ENCODE measurements around the gene MS4A6A.
"Not testable (repeated sequence)": the region's sequence is repeated elsewhere in the genome, so short reads cannot be mapped to it uniquely, and the experiment has no call there.

Gene MS4A6A

DNA sequence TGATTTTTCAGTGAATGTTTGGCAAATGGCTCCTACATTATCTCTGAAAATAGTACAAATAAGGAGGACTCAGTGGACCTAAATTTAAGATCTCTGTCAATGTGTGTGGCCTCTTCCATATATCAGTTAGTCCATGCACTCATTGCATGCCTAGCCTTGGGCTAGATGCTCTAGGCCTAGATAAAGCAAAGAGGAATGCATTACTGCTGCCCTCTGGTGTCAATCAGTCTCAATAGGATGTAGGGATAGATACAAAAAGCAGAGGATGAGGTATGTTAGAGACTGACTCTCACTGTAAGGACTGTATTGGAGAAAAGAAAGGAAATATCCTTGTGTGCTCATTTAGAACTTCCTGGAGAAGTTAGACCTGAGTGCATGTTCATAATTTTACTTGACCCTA, 52.4 kb downstream of the MS4A6A start:
- DNase-seq (ENCODE audit: low read depth in 2 of 3, low spot score in 2 of 3) = no peak

DNA sequence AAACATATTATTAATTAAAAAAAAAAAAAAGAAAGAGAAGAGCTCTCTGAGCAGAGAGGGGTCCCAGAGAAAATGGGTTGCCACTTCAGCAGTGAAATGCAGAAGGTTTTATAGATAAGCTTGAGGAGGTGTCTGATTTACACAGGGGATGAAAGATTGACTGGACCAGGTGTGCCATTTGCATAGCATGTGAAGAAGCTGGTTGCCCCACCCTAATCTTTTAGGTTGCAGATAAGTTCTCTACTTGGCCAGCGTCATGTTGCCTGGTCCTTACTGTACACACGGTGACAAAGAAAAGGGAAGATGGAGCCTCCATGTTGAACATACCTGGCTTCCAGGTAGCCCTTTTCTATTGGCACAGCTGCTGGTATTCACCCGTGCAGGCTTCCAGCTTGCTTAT, 53.0 kb downstream of the MS4A6A start:
- no peak for DNase-seq (ENCODE audit: low read depth in 2 of 3, low spot score in 2 of 3)

DNA sequence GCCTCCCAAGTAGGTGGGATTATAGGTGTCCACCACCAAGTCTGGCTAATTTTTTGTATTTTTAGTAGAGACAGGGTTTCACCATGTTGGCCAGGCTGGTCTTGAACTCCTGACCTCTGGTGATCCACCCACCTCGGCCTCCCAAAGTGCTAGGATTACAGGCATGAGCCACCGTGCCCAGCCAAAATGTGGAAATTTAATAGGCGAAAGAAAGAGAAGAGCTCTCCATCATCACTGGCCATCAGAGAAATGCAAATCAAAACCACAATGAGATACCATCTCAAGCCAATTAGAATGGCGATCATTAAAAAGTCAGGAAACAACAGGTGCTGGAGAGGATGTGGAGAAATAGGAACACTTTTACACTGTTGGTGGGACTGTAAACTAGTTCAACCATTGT, 54.0 kb downstream of the MS4A6A start:
- not testable (repeated sequence) for DNase-seq (ENCODE audit: low read depth in 2 of 3, low spot score in 2 of 3)

DNA sequence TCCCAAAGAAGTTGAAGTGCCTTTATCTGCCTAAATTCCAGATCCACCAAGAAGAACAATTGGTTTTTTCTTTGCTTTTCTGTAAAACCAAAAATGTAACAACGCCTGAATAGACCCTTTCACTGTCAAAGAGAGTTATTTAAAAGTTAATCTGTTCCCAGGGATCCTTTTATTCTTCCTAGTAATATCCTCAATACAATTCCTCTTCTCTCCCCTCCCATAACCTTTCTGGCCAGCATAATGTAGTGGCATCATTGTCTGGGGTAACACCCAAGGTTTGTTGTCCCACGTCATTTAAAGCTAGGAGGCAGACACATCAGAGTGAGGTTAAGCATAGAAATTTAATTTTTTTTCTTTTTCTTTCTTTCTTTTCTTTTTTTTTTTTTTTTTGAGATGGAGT, 54.5 kb downstream of the MS4A6A start:
- DNase-seq (ENCODE audit: low read depth in 2 of 3, low spot score in 2 of 3) = no peak

DNA sequence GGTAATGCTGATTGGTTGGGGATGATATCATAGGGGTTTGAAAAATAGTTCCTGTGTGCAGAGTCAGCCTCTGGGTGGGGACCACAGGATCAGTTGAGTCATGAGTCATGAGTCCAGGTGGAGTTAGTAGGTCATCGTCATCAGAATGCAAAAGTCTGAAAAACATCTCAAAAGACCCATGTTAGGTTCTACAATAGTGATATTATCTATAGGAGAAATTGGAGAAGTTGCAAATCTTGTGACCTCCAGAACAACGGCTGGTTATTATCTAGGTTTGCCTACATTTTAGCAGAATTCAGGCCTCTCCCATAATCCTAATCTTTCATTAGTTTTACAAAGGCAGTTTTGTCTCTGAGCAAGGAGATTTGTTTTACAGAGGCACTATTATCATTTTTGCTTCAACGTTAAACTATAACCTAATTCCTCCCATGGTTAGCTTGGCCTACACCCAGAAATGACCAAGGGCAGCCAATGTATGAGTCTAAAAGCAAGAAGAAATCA, 55.5 kb downstream of the MS4A6A start:
- no peak for DNase-seq (ENCODE audit: low read depth in 2 of 3, low spot score in 2 of 3)

DNA sequence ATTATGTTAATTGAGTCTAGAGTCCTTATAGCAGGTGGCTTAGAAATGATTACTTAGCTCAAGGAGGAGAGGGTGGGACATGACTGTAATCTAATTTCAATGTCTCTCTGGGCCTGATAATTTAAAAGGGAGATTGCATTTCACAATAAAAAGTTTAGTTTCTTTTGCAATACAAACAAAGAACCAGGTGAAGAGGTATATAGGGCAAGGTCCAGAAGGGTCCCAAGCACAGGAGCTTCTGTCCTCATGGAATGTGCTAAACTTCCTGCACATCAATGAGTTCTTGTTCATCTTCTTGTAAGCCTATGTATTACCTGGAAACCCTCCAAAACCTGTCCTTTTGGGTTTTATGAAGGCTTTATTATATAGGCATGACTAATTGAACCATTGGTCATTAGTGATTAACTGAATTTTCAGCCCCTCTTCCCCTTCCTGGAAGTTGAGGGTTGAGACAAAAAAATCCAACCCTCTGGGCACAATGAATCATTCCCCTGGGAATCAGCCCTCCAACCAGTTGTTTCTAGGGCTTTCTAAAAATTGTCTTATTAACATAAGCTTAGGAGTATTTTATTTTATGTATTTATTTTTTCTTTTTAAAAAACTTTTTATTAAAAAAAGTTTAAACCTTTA, 56.8 kb downstream of the MS4A6A start:
- no peak for DNase-seq (ENCODE audit: low read depth in 2 of 3, low spot score in 2 of 3)

DNA sequence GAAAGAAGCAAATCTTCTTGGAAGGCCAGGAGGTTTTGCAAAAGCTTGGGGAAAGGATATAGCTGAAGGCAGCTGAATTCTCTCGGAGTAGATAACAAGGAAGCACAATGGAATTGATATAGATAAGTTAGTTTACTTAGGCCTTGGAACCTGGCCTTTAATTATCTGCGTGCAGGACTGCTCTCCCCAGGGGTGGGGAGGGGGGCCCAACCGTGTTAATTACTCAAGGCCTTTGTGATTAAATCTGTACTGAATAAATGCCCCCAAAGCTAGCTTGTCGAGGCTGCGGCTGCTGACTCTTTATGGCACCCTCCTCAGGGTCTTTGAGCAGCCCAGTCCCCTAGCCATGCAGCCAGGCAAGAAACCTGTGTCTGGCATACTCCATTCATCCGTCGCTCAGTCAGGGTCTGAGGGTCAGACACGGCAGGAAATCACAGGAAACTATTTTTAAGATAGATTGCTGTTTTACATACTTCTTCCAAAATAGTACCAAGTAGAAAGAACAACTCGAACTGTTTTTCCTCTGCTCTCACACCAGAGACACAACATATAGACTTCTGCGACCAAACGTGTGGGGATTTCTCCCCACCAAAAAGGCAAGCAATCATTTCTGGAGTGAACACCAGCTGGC, 58.0 kb downstream of the MS4A6A start:
- no peak for DNase-seq (ENCODE audit: low read depth in 2 of 3, low spot score in 2 of 3)
